Muscle of arm (tissue), 12 donors: ENCODE results near the gene SYNDIG1. TPM values are rescaled to one million over a fixed set of nuclear protein-coding genes. Genes with fewer than 3 reads are reported as not detected.
"Not testable (repeated sequence)": the region's sequence is repeated elsewhere in the genome, so short reads cannot be mapped to it uniquely, and the experiment has no call there.

ENCODE experiments used
- DNase-seq: peaks from one replicate; pipeline ENCODE4 v3.0.0-alpha.2; 2013
- polyA plus RNA-seq, 12 donors: library from polyadenylated mRNA; unstranded; fragments of 120-200 nt; gene quantifications; one replicate each; pipeline ENCODE4 v1.2.1, GENCODE V29; 2013; ENCODE audit not compliant: insufficient read length in 12 of 12

SYNDIG1 gene
- polyA plus RNA-seq, 12 donors = 2.5 to 4.5 (median 4.0) TPM; not detected in 2

GRCh38 chr20:24491041-24491756 lies 21.8 kb downstream of the SYNDIG1 start:
- no peak for DNase-seq

- no peak for DNase-seq
Measured at GRCh38 chr20:24492031-24492607, 22.7 kb downstream of the SYNDIG1 start.

- DNase-seq = no peak
Measured at GRCh38 chr20:24492698-24493097, 23.3 kb downstream of the SYNDIG1 start.

GRCh38 chr20:24493181-24493580 lies 23.8 kb downstream of the SYNDIG1 start:
- no peak for DNase-seq

GRCh38 chr20:24493661-24494459 lies 24.4 kb downstream of the SYNDIG1 start:
- no peak for DNase-seq

- no peak for DNase-seq
Measured at GRCh38 chr20:24494460-24494920, 25.1 kb downstream of the SYNDIG1 start.

- no peak for DNase-seq
Measured at GRCh38 chr20:24495266-24495665, 25.8 kb downstream of the SYNDIG1 start.

- DNase-seq = no peak
Measured at GRCh38 chr20:24497851-24498250, 28.4 kb downstream of the SYNDIG1 start.

GRCh38 chr20:24498641-24499040 lies 29.2 kb downstream of the SYNDIG1 start:
- no peak for DNase-seq

GRCh38 chr20:24499472-24499871 lies 30.0 kb downstream of the SYNDIG1 start:
- DNase-seq = no peak

GRCh38 chr20:24501764-24502556 lies 32.5 kb downstream of the SYNDIG1 start:
- DNase-seq = no peak

GRCh38 chr20:24502661-24503060 lies 33.2 kb downstream of the SYNDIG1 start:
- DNase-seq = no peak

- DNase-seq = no peak
Measured at GRCh38 chr20:24503352-24503931, 34.0 kb downstream of the SYNDIG1 start.

- DNase-seq = no peak
Measured at GRCh38 chr20:24504331-24505285, 35.2 kb downstream of the SYNDIG1 start.

GRCh38 chr20:24506146-24506545 lies 36.7 kb downstream of the SYNDIG1 start:
- no peak for DNase-seq

GRCh38 chr20:24506696-24507095 lies 37.3 kb downstream of the SYNDIG1 start:
- no peak for DNase-seq

GRCh38 chr20:24507182-24507853 lies 37.9 kb downstream of the SYNDIG1 start:
- DNase-seq = no peak

- not testable (repeated sequence) for DNase-seq
Measured at GRCh38 chr20:24512441-24512840, 43.0 kb downstream of the SYNDIG1 start.

- no peak for DNase-seq
Measured at GRCh38 chr20:24518515-24518914, 49.1 kb downstream of the SYNDIG1 start.

- DNase-seq = no peak
Measured at GRCh38 chr20:24519476-24519875, 50.0 kb downstream of the SYNDIG1 start.
